Left renal cortex interstitium (tissue), 4 donors: ENCODE measurements around the gene MPP2. TPM values are rescaled to one million over a fixed set of nuclear protein-coding genes. Genes with fewer than 3 reads are reported as not detected.
"Not testable (repeated sequence)": the region's sequence is repeated elsewhere in the genome, so short reads cannot be mapped to it uniquely, and the experiment has no call there.

ENCODE experiments used
- DNase-seq, 4 donors: peaks; one replicate each; pipeline ENCODE4 v3.0.0-alpha.2; 2013; ENCODE audit warnings: low read depth in 4 of 4, low spot score in 2 of 4, missing footprints in 1 of 4
- polyA plus RNA-seq, 4 donors: library from polyadenylated mRNA; unstranded; fragments of 120-200 nt; gene quantifications; one replicate each; pipeline ENCODE4 v1.2.1, GENCODE V29; 2013; ENCODE audit not compliant: insufficient read length in 4 of 4

Gene MPP2
- polyA plus RNA-seq, 4 donors: 4.7 to 7.6 (median 7.2) TPM

DNA sequence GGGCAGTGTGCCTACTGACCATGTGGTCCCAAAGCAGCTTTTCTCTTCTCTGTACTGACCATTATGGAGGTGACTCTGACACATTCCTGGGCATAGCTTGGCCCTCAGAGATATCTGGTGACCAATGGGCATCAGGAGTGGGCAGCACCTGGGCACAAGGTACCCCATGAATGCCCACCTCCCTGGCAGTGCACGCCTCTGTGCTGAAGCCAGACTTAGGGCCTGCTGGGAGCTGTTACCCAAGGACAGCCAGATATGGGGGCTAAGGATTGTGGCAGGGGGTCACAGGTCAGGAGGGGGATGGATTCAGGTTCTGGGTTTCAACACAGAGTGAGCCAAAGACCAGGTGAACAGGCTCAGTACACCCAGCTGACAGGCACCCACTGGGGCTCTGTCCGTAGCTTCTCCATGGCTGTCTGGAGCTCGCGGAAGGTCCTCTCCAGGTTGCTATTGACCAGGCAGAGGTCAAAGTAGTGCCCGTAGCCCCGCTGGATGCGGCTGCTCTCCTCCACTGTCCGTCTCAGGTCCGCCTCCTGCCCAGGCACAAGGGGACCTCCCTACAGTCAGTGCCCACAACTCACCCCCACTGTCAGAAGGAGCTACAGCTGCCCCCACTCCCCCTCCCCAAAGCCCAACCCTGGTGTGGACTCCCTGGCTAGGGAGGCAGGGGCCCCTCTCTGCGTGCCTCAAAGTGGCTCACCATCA lies 29.7 kb downstream of the MPP2 start:
- DNase-seq: no peak

- no peak for DNase-seq
Measured at GRCh38 chr17:43877031-43877430, 30.3 kb downstream of the MPP2 start.

DNA sequence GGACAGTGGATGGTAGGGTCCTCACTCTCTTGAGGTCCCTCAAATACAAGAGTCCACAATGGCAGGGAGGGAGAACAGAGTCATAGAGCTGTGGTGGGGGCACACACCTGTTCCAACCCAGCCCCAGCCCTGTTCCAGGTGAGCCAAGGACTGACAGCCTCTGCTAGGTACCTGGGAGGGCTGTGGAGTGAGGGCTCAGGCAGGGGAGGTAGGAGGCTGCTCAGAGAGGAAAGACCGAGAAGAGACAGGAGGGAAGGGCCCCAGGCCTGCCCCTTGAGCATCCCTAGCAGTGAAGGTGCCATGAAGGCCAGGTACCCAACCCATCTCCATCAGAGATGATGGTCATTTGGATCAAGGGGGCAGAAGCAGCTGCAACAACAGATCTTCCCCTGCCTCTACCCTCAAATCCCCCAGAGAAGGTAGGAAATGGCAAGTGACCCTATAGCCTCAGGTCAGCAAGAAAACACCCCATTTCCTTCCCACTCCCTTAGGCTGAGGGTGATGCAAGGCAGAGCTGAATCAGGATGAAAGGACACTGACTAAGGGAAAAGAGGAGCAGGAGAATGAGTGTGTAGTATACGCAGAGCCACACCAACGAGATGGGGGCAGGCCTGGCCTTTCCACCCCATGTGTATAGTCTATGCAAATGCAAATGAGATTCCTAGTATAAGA lies 31.7 kb downstream of the MPP2 start:
- DNase-seq: no peak

GRCh38 chr17:43874293-43874692 lies 33.0 kb downstream of the MPP2 start:
- no peak for DNase-seq

- DNase-seq: no peak
Measured at GRCh38 chr17:43873815-43874214, 33.5 kb downstream of the MPP2 start.

GRCh38 chr17:43873091-43873490 lies 34.2 kb downstream of the MPP2 start:
- no peak for DNase-seq

DNA sequence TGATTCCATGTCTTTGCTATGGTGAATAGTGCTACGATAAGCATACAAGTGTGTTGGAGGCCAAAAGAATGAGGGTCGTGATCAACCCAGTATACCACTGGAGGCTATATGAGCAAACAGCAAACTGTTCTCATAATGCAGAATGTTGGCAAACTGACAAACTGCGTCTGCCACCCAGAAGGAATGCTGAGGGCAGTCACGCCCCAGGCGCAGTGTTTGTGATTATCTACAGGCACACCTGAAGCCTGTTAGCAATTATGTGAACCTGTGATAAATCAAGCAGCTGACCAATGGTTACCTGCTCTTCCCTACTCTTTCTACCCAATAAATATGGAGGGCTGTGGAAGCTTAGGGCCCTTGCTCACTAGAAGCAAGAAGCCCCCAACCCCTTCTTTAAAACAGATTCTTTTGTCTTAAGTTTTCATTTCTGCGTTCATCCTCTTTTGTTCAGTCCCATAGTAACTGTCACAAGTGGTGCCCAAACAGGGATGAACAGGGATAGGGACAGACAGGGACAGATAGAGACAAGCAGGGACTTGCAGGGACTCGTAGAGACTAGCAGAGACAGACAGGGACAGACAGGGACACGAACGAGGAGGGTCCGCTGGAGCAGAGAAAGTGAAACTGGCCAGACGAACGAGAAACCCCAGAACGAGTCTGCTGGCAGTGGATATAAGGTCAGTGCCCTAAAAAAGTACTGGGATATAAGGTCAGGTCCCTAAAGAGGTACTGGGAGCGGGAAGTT lies 35.2 kb downstream of the MPP2 start:
- DNase-seq: no peak

DNA sequence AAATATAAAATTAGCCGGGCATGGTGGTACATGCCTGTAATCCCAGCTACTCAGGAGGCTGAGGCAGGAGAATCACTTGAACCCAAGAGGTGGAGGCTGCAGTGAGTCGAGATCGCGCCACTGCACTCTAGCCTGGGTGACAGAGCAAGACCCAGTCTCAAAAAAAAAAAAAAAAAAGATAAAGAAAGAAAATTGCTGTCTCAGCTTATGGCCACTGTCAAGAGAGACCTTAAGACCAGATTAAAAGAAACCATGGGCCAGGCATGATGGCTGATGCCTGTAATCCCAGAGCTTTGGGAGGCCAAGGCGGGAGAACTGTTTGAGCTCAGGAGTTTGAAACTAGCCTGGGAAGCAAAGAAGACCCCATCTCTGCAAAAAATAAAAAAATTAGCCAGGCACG lies 38.3 kb downstream of the MPP2 start:
- not testable (repeated sequence) for DNase-seq

GRCh38 chr17:43868226-43868994 lies 38.9 kb downstream of the MPP2 start:
- no peak for DNase-seq

GRCh38 chr17:43864161-43864984 lies 43.0 kb downstream of the MPP2 start:
- DNase-seq: no peak

GRCh38 chr17:43861960-43862359 lies 45.4 kb downstream of the MPP2 start:
- no peak for DNase-seq

DNA sequence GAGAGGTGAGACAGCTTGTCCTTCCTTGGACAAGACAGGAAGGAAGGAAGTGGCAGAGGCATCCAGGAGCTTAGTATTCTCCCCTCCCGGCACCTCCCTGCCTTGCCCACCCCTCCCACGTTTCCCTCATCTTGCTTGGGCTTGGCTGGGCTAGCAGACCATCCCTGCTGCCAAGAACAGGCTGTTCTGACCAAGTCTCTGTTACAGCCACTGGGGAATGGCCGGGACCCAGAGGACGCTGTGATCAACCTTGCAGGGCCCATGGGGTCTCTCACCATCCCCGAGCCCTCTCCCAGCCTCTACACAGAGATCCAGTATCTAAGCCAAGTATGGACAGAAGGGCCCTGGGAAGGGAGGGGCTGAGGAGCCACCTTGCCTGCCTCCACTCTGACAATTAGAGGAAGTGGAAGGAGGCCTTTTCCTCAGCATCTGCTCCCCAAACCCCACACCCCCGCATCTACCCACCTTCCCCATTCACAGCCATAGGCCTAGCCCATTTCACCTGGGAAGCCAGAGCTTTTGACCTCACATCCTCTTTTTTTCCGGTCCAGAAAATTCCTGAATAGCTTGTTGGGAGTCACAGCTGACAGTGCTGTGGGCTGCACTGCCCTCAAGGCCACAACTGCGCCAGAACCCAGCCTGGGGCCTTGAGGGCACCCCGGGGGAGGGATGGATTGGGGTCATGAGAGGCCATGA lies 46.3 kb downstream of the MPP2 start:
- DNase-seq: no peak

- no peak for DNase-seq
Measured at GRCh38 chr17:43860077-43860725, 47.1 kb downstream of the MPP2 start.

DNA sequence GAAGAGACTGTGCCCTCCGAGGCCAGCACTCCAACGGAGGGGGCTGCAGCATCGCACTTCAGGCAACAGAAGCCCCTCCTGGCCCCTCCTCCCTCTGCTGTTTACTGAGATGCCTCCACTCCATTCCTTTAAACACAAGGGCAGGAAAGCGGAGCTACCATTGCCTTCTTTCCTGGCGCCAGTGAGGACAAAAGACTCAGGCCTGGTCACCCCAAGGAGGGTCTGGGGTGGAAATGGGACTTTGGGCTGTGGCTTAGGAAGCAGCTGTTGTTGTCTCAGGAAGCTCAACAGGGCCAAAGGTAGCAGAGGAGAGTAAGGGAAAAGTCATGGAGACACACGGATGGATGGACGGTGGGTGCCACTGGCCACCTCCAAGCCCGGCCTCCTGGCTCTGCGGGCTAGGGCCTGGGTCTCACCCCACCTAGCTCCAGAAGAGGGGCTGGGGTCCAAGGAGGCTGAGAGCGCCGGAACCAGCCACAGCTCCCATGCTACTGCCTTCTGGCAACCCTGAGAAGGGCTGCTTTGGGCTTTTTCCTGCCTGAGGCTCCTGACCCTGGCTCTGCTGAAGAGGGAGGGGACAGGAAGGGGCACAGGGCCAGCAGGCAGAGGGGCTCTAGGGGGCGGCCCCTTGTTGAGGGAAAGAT lies 49.3 kb downstream of the MPP2 start:
- DNase-seq: no peak

DNA sequence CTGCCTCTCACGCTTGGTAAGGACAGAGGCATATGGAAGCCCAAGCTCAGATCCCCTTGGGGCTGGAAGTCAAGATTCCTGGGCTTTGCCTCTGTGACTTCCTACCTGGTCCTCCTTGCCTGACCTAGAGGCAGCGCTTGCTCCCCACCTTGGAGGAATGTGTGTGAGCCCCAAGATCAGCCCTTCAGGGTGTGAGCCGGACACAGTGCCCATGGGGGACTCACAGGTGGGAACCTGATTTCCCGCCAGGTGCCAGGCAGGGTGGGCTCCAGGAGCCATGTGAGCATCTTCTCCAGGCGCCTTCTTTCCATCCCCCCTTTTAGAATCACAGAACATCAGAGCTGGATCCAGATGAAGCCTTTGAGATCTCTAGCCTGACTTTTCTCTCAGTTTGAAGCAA lies 50.2 kb downstream of the MPP2 start:
- DNase-seq: no peak

DNA sequence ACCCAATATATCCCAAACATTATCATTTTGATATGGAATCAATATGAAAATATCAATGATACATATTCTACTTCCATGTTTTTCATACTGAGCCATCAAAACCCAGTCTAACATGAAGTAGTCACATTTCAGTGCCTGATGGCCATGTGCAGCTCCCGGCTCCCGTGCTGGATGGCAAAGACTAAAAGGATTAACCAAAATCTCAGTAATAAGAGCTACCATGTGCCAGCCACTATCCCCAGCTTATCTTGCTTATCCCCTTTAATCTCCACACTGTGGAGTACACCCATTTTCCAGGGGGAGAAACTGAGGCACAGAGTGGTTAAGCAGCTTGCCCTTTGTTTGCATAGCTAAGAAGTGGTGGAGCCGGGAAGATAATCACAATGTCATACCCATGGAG lies 51.2 kb downstream of the MPP2 start:
- no peak for DNase-seq

GRCh38 chr17:43855061-43855460 lies 52.3 kb downstream of the MPP2 start:
- no peak for DNase-seq

GRCh38 chr17:43854498-43854897 lies 52.8 kb downstream of the MPP2 start:
- DNase-seq: no peak

- DNase-seq: no peak
Measured at GRCh38 chr17:43853546-43853945, 53.8 kb downstream of the MPP2 start.
